Adrenal gland (tissue), 5 donors: Measurements from ENCODE around the gene TPCN1.

Experiments used
- CTCF ChIP-seq, 6 experiments: fragments of 450-650 bp in 4 of 6; fragments of 200-600 bp in 2 of 6; sonication (generic) in 1 of 6; IDR thresholded peaks; 1 replicate in 5 of 6; 2 replicates in 1 of 6; pipeline versions ENCODE4 v1.5.1 to v1.8.0; 2016 to 2021; ENCODE audit warnings: antibody characterized with exemption in 6 of 6, mild to moderate bottlenecking in 2 of 6, moderate library complexity in 1 of 6
- POLR2A ChIP-seq, 2 donors: fragments of 450-650 bp; IDR thresholded peaks; one replicate each; pipeline ENCODE4 v1.6.1; 2017; ENCODE audit warnings: antibody characterized with exemption in 2 of 2, mild to moderate bottlenecking in 2 of 2, moderate library complexity in 1 of 2
- donor health status: DM: no; HTN: no; CAD: no.

GRCh38 chr12:113302466-113302865 lies 81.2 kb downstream of the TPCN1 start:
- TF ChIP-seq CTCF (IDR thresholded peaks at IDR 0.05) (no peak), POLR2A (IDR thresholded peaks at IDR 0.05) (no peak)
